GM12873 (cell line): ENCODE results near the gene ANKRD33.

Experiments
- TF ChIP-seq, protein P1 (sequence below): IDR thresholded peaks from 2 replicates; pipeline ENCODE4 v1.5.1; 2012; ENCODE audit warnings: low read depth, mild to moderate bottlenecking, moderate library complexity, low read length, control low read depth; ENCODE audit not compliant: insufficient read depth; ENCODE audit errors: missing control alignments

The ANKRD33 gene

DNA sequence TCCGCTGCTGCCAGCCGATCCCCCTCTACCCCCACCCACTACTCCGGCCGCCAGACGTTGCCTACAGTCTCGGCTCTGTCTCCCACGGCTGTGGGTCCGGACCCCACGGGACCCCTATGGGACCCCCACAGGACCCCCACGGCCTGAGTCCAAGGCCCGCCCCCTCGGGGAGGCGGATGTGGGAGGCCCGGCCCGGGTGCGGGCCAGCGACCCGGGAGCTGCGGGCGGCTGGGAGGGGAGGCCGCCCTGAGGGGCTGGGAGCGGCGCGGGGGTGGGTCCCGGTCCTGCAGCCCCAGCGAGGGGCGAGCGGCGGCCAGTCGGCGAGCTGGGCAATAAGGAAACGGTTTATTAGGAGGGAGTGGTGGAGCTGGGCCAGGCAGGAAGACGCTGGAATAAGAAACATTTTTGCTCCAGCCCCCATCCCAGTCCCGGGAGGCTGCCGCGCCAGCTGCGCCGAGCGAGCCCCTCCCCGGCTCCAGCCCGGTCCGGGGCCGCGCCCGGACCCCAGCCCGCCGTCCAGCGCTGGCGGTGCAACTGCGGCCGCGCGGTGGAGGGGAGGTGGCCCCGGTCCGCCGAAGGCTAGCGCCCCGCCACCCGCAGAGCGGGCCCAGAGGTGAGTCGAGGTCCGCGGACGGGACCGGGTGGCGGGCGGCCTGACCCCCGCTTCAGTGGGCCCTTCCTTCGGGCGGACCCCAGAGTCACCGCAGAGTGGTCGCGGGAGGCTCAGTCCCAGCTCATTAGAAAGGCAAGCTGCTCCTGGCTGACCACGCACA is 19.4 kb downstream of the ANKRD33 start, which contains the start of gene ACVRL1:
TSS of gene ACVRL1 (plus strand) at position 422 of the 773 bp plus-strand sequence. CDS start 4,971 bp downstream, outside the sequence.
- TF ChIP-seq, protein P1, sequence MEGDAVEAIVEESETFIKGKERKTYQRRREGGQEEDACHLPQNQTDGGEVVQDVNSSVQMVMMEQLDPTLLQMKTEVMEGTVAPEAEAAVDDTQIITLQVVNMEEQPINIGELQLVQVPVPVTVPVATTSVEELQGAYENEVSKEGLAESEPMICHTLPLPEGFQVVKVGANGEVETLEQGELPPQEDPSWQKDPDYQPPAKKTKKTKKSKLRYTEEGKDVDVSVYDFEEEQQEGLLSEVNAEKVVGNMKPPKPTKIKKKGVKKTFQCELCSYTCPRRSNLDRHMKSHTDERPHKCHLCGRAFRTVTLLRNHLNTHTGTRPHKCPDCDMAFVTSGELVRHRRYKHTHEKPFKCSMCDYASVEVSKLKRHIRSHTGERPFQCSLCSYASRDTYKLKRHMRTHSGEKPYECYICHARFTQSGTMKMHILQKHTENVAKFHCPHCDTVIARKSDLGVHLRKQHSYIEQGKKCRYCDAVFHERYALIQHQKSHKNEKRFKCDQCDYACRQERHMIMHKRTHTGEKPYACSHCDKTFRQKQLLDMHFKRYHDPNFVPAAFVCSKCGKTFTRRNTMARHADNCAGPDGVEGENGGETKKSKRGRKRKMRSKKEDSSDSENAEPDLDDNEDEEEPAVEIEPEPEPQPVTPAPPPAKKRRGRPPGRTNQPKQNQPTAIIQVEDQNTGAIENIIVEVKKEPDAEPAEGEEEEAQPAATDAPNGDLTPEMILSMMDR, result no peak

DNA sequence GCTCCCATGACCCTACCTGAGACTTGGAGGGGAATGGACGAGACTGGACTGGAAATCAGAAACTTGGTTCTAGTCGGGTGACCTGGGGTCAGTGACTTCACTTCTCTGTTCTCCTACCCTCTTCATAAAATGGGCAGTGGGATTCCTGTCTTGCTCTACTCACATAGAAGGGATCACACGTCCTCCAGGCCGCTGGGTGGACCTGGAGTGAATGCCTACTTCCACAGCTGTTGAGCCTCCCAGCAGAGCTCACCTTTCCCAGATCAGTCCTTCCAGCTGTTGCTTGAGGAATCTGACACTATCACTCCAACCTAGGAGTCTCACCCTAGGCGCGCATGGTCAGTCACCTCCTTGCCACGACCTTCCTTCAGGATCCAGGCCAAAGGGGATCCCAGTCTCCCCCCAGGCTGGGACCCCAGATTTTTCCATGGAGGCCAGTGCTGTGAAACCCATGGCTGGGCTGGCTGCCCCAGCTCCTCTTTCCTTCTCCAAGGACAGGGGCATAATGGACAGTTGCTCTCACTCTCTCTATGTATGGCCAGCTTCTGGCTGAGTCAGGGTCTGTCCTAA is 20.0 kb downstream of the ANKRD33 start:
- TF ChIP-seq, protein P1, result no peak

DNA sequence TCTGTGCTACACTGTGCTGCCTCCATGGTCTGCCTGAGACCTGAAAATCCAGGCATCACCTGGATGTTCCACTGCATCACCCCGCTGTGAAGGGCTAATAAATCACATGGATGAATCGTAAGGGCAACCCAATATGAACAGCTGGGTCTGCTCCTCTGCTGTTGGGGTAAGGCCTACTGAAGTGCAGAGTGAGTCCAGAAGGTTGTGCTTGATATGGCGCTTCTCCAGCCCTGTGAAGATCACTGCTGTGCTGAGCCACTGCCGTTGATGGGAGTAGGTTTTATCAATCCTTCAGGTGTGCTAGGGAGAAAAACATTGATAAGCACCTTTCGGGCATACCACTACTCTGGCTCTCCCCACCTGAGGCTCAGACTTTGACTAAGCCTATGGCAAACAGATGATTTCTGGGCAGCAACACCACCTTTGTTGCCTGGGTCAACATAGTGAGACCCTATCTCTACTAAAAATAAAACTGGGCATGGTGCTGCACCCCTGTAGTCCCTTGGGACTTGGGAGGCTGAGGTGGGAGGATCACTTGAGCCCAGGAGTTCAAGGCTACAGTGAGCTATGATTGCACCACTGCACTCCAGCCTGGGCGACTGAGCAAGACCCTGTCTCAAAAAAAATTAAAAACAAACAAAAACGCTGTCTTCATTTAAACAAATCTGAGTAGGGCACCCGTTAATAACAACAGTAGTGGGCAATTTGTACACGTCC is 21.1 kb downstream of the ANKRD33 start:
- TF ChIP-seq, protein P1, result no peak

DNA sequence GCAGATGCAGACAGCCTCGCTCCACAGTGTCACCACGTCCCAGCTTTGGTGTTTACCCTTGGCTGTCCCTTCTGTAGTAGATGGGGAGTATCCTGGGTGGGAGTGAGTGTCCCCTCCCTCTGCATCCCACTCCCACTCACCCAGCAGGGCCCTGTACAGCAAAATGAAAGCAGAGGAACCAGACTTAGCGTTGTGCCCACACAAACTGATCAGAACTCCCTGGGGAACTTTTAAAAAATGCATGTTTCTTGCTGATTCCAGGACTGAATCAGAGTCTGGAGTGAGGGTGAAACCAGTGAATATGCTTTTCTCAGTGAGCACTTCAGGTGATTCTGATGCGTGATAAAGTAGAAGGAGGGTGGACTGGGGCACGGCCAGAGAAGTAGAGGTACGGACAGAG is 22.3 kb downstream of the ANKRD33 start:
- TF ChIP-seq, protein P1, result no peak

DNA sequence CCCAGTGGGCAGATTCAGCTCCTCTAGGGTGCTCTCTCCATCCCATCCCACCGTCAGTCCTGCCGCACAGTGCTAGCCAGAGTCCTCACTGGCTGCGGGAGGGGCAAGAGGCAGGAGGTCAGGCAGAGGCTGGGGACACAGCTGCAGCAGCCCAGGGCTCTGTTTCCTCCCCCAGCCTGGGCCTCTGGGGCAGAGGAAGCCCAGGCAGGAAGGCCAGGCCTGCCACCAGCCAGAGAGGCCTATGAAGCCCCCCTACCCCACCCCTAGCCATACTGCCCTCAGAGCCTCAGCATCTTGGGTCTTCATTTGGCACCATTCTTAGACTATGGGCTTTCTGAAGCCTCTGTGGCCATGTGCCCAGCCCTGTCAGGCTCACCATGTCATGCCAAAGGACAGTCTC is 22.8 kb downstream of the ANKRD33 start:
- TF ChIP-seq, protein P1, result no peak

DNA sequence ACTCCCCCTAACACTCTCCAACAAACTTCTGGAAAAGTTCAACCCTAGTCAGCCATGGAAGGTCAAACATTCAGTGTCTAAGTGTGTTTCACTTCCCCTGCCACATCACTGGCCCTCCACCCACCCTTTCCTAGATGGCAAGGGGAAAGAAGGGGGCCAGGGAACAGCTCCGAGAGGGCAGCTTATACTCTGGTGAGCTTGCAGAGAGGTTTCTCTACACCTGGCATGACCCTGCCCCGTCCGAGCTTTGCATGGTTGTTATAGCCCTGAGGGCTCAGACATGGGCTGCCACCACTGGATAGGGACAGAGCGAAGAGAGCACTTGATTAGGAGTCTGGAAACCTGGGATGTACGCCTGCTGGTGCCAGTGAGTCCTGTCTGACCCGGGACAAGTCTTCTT is 23.4 kb downstream of the ANKRD33 start:
- TF ChIP-seq, protein P1, result no peak
